IMR-90 (cell line): ENCODE measurements around the gene FOXN3. TPM values are rescaled to one million over a fixed set of nuclear protein-coding genes. Genes with fewer than 3 reads are reported as not detected.

ENCODE experiments used
- ATAC-seq: fragments of 200-7000 bp; cut with Tn5 transposase; 2 replicates; pipeline ENCODE4 v1.9.1; 2020; ENCODE audit warnings: low read depth, mild to moderate bottlenecking, moderate library complexity
- BruUV-seq: library from RNA; stranded (reverse); fragments of 400-500 nt; replicated peaks from 2 replicates; lab custom pipeline; 2021; lab: Mats Ljungman, UMichigan
- CTCF ChIA-PET: fragments of 300-600 bp; formaldehyde crosslinking; extraction: SDS; loops from one replicate; lab custom pipeline; 2021; ENCODE audit warnings: antibody characterized with exemption; lab: Yijun Ruan, JAX
- POLR2A ChIA-PET: fragments of 300-600 bp; sonication (Branson Sonifier 250); formaldehyde crosslinking; loops from one replicate; lab custom pipeline; 2022; ENCODE audit warnings: antibody characterized with exemption; ENCODE audit not compliant: unreplicated experiment; lab: Charles Lee
- DNase-seq: peaks from one replicate; pipeline ENCODE4 v3.0.0; 2013
- H2AFZ ChIP-seq: replicated peaks from 2 replicates; pipeline ENCODE3; 2013; ENCODE audit warnings: low read length, mild to moderate bottlenecking; ENCODE audit not compliant: poor library complexity
- H2AK5ac ChIP-seq: 2 replicates; pipeline ENCODE4 v1.6.1; 2013; ENCODE audit warnings: low read depth, low read length, inconsistent platforms
- H2AK9ac ChIP-seq: replicated peaks from 2 replicates; pipeline ENCODE3; 2013; ENCODE audit warnings: mild to moderate bottlenecking, low read depth, low read length, moderate library complexity; ENCODE audit not compliant: poor library complexity
- H2BK120ac ChIP-seq: 2 replicates; pipeline ENCODE4 v1.6.1; 2013; ENCODE audit warnings: low read depth, low read length, inconsistent platforms
- H2BK15ac ChIP-seq: 3 replicates; pipeline ENCODE4 v1.6.1; 2013; ENCODE audit warnings: low read depth, low read length, inconsistent platforms
- H2BK20ac ChIP-seq: 2 replicates; pipeline ENCODE4 v1.6.1; 2013; ENCODE audit warnings: low read depth, mild to moderate bottlenecking, inconsistent platforms, low read length, moderate library complexity
- H2BK5ac ChIP-seq: 2 replicates; pipeline ENCODE4 v1.6.1; 2013; ENCODE audit warnings: mild to moderate bottlenecking, low read depth, low read length, inconsistent platforms; ENCODE audit not compliant: poor library complexity, severe bottlenecking
- H3K14ac ChIP-seq: replicated peaks from 2 replicates; pipeline ENCODE4 v1.6.1; 2013; ENCODE audit warnings: low read depth, low read length, inconsistent platforms
- H3K18ac ChIP-seq: 2 replicates; pipeline ENCODE4 v1.6.1; 2013; ENCODE audit warnings: low read depth, low read length, control low read depth
- H3K23ac ChIP-seq: 2 replicates; pipeline ENCODE4 v1.6.1; 2013; ENCODE audit warnings: low read depth, low read length, inconsistent platforms
- H3K27ac ChIP-seq: 2 replicates; pipeline ENCODE4 v1.5.1; 2013; ENCODE audit warnings: mild to moderate bottlenecking, control low read depth, low read length; ENCODE audit not compliant: insufficient read depth
- H3K27me3 ChIP-seq: 2 replicates; pipeline ENCODE4 v1.6.1; 2013; ENCODE audit warnings: low read length; ENCODE audit not compliant: control insufficient read depth, insufficient read depth
- H3K36me3 ChIP-seq: 2 replicates; pipeline ENCODE4 v1.6.1; 2013; ENCODE audit warnings: low read length, mixed read lengths; ENCODE audit not compliant: control insufficient read depth, insufficient read depth
- H3K4ac ChIP-seq: 2 replicates; pipeline ENCODE4 v1.6.1; 2013; ENCODE audit warnings: low read depth, low read length, inconsistent platforms
- H3K4me1 ChIP-seq: 2 replicates; pipeline ENCODE4 v1.6.1; 2013; ENCODE audit warnings: low read length, mixed read lengths; ENCODE audit not compliant: control insufficient read depth, insufficient read depth
- H3K4me2 ChIP-seq: 2 replicates; pipeline ENCODE4 v1.6.1; 2013; ENCODE audit warnings: low read depth, mild to moderate bottlenecking, control low read depth, low read length, moderate library complexity
- H3K4me3 ChIP-seq: 2 replicates; pipeline ENCODE4 v1.5.1; 2013; ENCODE audit warnings: low read depth, mild to moderate bottlenecking, control low read depth, low read length, moderate library complexity; ENCODE audit not compliant: insufficient read depth
- H3K56ac ChIP-seq: 2 replicates; pipeline ENCODE4 v1.6.1; 2013; ENCODE audit warnings: low read length, inconsistent platforms; ENCODE audit not compliant: insufficient read depth; ENCODE audit errors: extremely low read depth
- H3K79me1 ChIP-seq, 2 experiments: 2 replicates each; pipeline ENCODE4 v1.6.1; 2013; ENCODE audit warnings: low read length in 2 of 2, inconsistent platforms in 1 of 2, low read depth in 1 of 2
- H3K9ac ChIP-seq: 2 replicates; pipeline ENCODE4 v1.6.1; 2013; ENCODE audit warnings: low read depth, low read length, control low read depth
- H3K9me1 ChIP-seq: 2 replicates; pipeline ENCODE4 v1.6.1; 2013; ENCODE audit warnings: low read length, inconsistent platforms; ENCODE audit not compliant: insufficient read depth
- H3K9me3 ChIP-seq: 2 replicates; pipeline ENCODE4 v1.6.1; 2013; ENCODE audit warnings: low read length; ENCODE audit not compliant: control insufficient read depth, insufficient read depth
- H4K20me1 ChIP-seq: 2 replicates; pipeline ENCODE4 v1.6.1; 2013; ENCODE audit warnings: low read length, inconsistent platforms; ENCODE audit not compliant: insufficient read depth
- H4K5ac ChIP-seq: 2 replicates; pipeline ENCODE4 v1.6.1; 2013; ENCODE audit warnings: mild to moderate bottlenecking, low read depth, low read length, control low read depth
- H4K8ac ChIP-seq, 2 experiments: 2 replicates each; pipeline ENCODE4 v1.6.1; 2013; ENCODE audit warnings: low read depth in 2 of 2, low read length in 2 of 2, control low read depth in 1 of 2, inconsistent platforms in 1 of 2
- H4K91ac ChIP-seq: 2 replicates; pipeline ENCODE4 v1.6.1; 2013; ENCODE audit warnings: low read depth, low read length, inconsistent platforms; ENCODE audit not compliant: insufficient read depth
- BHLHE40 ChIP-seq: fragments of 150-350 bp; IDR thresholded peaks from 2 replicates; pipeline ENCODE4 v1.6.1; 2016; ENCODE audit warnings: mild to moderate bottlenecking, low read depth, low read length
- CTCF ChIP-seq: conservative IDR thresholded peaks from 2 replicates; pipeline ENCODE4 v1.5.1; 2012; ENCODE audit warnings: mild to moderate bottlenecking, low read depth, low read length, improper control_type of control experiment
- ELK1 ChIP-seq: fragments of 150-350 bp; IDR thresholded peaks from 2 replicates; pipeline ENCODE4 v1.6.1; 2016; ENCODE audit warnings: low read depth, mild to moderate bottlenecking, low read length, moderate library complexity, borderline replicate concordance
- FOS ChIP-seq: fragments of 150-350 bp; IDR thresholded peaks from 2 replicates; pipeline ENCODE4 v1.6.1; 2016; ENCODE audit warnings: low read depth, low read length
- MAZ ChIP-seq: IDR thresholded peaks from 2 replicates; pipeline ENCODE4 v1.6.1; 2012; ENCODE audit warnings: low read depth, mild to moderate bottlenecking, low read length, improper control_type of control experiment, moderate library complexity, borderline replicate concordance
- MXI1 ChIP-seq: IDR thresholded peaks from 2 replicates; pipeline ENCODE4 v1.6.1; 2012; ENCODE audit warnings: low read depth, mild to moderate bottlenecking, low read length, moderate library complexity, borderline replicate concordance
- NFE2L2 ChIP-seq: fragments of 150-350 bp; IDR thresholded peaks from 2 replicates; pipeline ENCODE4 v1.6.1; 2016; ENCODE audit warnings: low read depth, mild to moderate bottlenecking, low read length
- POLR2A ChIP-seq: IDR thresholded peaks from 2 replicates; pipeline ENCODE4 v1.6.1; 2012; ENCODE audit warnings: mild to moderate bottlenecking, low read depth, low read length
- RAD21 ChIP-seq: IDR thresholded peaks from 2 replicates; pipeline ENCODE4 v1.6.1; 2012; ENCODE audit warnings: low read length, improper control_type of control experiment
- RFX5 ChIP-seq: IDR thresholded peaks from 2 replicates; pipeline ENCODE4 v1.8.0; 2012; ENCODE audit warnings: low read depth, mild to moderate bottlenecking, low read length, moderate library complexity
- WGBS, 2 experiments: methylation state at CpG; one replicate each; pipeline versions ENCODE4 v1.1.5 to v1.1.7; 2013; ENCODE audit warnings: missing lambda C conversion rate in 2 of 2; ENCODE audit not compliant: insufficient read length in 1 of 2; ENCODE audit errors: extremely low coverage in 2 of 2; 5-methylcytosine and 5-hydroxymethylcytosine counted together
- dilution Hi-C: fragments of 300-500 bp; cut with HindIII; formaldehyde crosslinking; loops from one replicate; pipeline ENCODE4 v1.14.3; 2018; ENCODE audit warnings: low sequenced_read_pairs; ENCODE audit not compliant: unreplicated experiment
- in situ Hi-C: fragments of 300-500 bp; cut with MboI; formaldehyde crosslinking; loops from 3 replicates; pipeline ENCODE4 v1.14.3; 2019; ENCODE audit warnings: low sequenced_read_pairs, inconsistent platforms, mixed read lengths
- intact Hi-C: fragments of 100-400 bp; cut with micrococcal nuclease; formaldehyde crosslinking; loops from 2 replicates; pipeline ENCODE4 v1.10.0; 2022
- polyA plus RNA-seq, 3 experiments: library from polyadenylated mRNA; depleted of rRNA; stranded (reverse); fragments of >200 nt; gene quantifications; 2 replicates each; pipeline ENCODE4 v1.2.3, GENCODE V29; 2012; ENCODE audit warnings: low replicate concordance in 1 of 3
- total RNA-seq: library from RNA; depleted of rRNA; stranded (reverse); fragments of >200 nt; gene quantifications from 2 replicates; pipeline ENCODE4 v1.2.3, GENCODE V29; 2012

Gene FOXN3
- total and polyA plus RNA-seq, 2 of the 4 experiments (the other 2 are of a cell fraction), result 22.6 to 33.7 TPM

GRCh38 chr14:89384636-89385035, 32.4 kb downstream of the FOXN3 start:
- no peak overlapping the region for H3K4ac ChIP-seq
- intact Hi-C loops, result loop anchor here (5.0 kb wide), 1 partner anchor 82 kb away; no protein-coding TSS in a partner anchor
- H3K18ac ChIP-seq, result no peak overlapping the region
- H3K14ac ChIP-seq, result no peak overlapping the region
- in situ Hi-C loops, result no loop called here
- H4K20me1 ChIP-seq, result peaks cover 60% of the 10 kb centered on the region
- no peak overlapping the region for H3K4me3 ChIP-seq
- no peak for ATAC-seq
- no peak overlapping the region for H4K8ac ChIP-seq
- H2BK20ac ChIP-seq, result no peak overlapping the region
- POLR2A ChIA-PET, result no interaction called here
- no peak overlapping the region for H3K4me2 ChIP-seq
- no TSS peak for BruUV-seq
- dilution Hi-C loops, result no loop called here
- H3K36me3 ChIP-seq, result peaks cover 5% of the 10 kb centered on the region; the same call in 1 of the 2 replicates
- H2BK15ac ChIP-seq, result no peak overlapping the region
- peaks cover 44 to 94% of the 10 kb centered on the region in 2 experiments for H3K79me1 ChIP-seq
- H3K4me1 ChIP-seq, result peaks cover 2% of the 10 kb centered on the region; the same call in 1 of the 2 replicates
- no CpG with 5 or more reads among the region's 3 CpGs for WGBS, 2 experiments
- H2AFZ ChIP-seq, result no peak overlapping the region
- H3K9me3 ChIP-seq, result peaks cover 4% of the 10 kb centered on the region; the same call in 1 of the 2 replicates
- no peak overlapping the region for H4K91ac ChIP-seq
- peaks cover 27% of the 10 kb centered on the region for H3K9me1 ChIP-seq
- H3K56ac ChIP-seq, result no peak overlapping the region
- no peak overlapping the region for H2BK5ac ChIP-seq
- no peak overlapping the region; the same call in 1 of the 2 replicates for H3K23ac ChIP-seq
- H3K27me3 ChIP-seq, result no peaks in the 10 kb centered on the region
- no peak overlapping the region for H2BK120ac ChIP-seq
- H2AK5ac ChIP-seq, result no peak overlapping the region
- no peak for TF ChIP-seq MAZ
- TF ChIP-seq POLR2A, result no peak
- TF ChIP-seq NFE2L2, result no peak
- TF ChIP-seq MXI1, result no peak
- TF ChIP-seq RAD21, result no peak
- TF ChIP-seq FOS, result no peak
- no peak for TF ChIP-seq CTCF
- TF ChIP-seq ELK1, result no peak
- no peak for TF ChIP-seq RFX5
- TF ChIP-seq BHLHE40, result no peak
- H3K27ac ChIP-seq, result no peak overlapping the region
- CTCF ChIA-PET, result no interaction called here
- H2AK9ac ChIP-seq, result no peak overlapping the region
- H3K9ac ChIP-seq, result no peak overlapping the region
- no peak for DNase-seq
- H4K5ac ChIP-seq, result no peak overlapping the region
